Mesenteric fat pad (tissue), 1 donor: Measurements from ENCODE around the gene ECM1. TPM values are rescaled to one million over a fixed set of nuclear protein-coding genes. Genes with fewer than 3 reads are reported as not detected.
A peak's percentile ranks its signal among the peaks of the same experiment; 100 is the strongest.

Source experiments
- DNase-seq: peaks from one replicate; pipeline ENCODE4 v3.0.0-alpha.2; 2020; ENCODE audit warnings: low spot score
- total RNA-seq: library from RNA; stranded (reverse); fragmentation: NEBNext Ultra II Directional; extraction: Animal tissue kit (Norgen Biotek cat#: 25700); gene quantifications from one replicate; pipeline ENCODE4 v1.2.1, GENCODE V29; 2021
- donor health status: DM: yes; HTN: yes; CAD: no.

ECM1 gene
- total RNA-seq, 1 donor from 2014 or later: 33.1 TPM

DNA sequence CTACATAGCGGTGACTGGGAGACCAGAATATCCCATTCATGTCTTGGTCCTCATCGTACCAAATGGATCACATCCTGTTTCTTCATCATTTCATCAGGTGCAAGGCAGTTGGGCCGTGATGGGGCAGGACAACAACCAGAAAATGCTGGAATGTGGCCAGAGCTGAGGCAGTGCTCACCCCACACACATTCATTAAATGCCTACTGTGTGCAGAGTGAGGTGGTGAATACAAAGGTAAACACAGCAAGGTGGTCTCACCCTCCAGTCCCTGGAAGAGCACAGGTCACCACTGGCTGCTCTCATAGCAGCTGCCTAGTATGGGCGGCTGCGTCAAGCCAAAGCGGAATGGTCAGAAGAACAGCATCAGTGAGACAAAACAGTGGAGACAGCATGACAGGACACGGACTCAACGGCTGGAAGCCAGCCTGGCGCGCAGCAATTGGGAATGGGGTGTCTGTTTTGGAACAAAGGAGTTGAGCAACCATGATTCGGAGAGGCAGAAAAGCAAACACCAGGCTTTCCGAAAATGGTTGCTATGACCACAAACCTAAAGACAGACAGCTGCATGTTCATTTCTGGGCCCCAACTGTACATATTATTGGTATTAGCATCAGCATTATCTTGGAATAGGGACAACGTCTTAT, 35.7 kb downstream of the ECM1 start:
- DNase-seq: no peak

DNA sequence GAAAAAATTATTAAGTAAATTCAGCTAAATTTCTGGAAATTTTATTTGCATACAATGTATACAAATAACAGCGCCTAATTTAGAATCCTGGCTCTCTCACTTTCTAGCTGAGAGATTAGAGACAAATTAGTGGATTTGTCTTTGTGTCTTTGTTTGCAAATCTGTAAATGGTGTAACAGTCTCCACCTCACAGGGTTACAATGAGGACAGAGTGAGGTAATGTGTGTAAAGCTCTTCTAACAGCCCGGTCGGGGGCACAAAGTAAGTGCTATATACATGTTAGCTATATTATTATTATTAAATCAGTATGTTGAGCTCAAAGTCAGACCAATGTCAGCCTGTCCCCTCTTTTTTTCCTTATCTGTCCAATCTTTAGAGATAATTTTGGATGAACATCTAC, 36.3 kb downstream of the ECM1 start:
- DNase-seq: no peak

DNA sequence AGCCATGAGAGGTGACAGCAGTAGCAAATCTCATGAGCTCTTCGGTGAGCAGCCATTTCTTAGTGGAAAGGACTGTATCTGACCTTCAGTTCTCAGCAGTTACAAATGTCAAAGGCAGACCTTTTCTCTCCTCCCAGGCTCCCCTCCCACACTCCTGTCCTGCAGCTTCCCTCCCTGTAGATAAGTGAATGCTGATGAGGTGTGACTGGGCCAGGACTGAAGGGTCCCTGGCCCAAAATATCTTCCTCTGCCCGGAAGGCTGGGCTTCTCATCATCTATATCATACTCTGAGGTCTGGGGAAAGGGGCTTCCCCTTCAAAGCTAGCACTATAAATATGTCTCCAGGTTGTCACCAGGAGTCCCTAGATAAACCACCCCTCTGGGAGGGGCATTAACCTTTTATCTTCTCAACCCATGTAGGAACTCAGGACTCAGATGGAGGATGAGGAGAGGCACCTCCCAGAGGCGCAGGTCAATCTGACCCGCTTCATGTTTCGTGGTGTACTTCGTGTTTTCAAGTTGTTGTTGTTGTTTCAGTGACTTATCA, 37.6 kb downstream of the ECM1 start:
- no peak for DNase-seq

DNA sequence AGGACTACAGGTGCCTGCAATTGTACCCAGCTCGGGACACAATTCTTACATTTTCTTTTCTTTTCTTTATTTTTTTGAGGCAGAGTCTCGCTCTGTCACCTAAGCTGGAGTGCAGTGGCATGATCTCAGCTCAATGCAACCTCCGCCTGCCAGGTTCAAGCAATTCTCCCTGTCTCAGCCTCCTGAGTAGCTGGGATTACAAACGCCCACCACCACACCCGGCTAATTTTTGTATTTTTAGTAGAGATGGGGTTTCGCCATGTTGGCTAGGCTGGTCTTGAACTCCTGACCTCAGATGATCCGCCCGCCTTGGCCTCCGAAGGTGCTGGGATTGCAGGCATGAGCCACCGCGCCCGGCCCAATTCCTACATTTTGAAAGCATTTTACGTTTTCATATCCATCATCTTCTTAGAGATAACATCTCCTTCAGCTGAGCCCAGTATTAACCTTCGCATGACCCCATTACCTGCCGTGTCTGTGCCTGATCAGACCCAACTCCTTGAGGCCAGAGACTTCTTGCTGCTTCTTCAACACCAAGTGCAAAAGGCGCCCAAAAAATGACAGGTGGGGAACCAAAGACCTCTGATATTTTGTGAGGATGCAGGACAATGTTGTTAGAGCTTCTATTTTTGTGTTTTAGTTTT, 38.5 kb downstream of the ECM1 start:
- no peak for DNase-seq

DNA sequence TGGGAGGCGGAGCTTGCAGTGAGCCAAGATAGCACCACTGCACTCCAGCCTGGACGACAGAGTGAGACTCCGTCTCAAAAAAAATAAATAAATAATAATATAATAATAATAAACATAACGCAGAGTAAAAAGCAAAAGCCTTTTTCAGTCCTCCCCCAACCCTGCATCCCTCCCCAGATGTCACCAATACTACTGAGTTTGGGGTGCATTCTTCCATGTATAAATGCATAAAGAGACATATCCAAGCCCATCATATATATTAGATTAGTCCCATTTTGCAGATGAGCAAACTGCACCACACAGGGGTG, 40.4 kb downstream of the ECM1 start:
- no peak for DNase-seq

DNA sequence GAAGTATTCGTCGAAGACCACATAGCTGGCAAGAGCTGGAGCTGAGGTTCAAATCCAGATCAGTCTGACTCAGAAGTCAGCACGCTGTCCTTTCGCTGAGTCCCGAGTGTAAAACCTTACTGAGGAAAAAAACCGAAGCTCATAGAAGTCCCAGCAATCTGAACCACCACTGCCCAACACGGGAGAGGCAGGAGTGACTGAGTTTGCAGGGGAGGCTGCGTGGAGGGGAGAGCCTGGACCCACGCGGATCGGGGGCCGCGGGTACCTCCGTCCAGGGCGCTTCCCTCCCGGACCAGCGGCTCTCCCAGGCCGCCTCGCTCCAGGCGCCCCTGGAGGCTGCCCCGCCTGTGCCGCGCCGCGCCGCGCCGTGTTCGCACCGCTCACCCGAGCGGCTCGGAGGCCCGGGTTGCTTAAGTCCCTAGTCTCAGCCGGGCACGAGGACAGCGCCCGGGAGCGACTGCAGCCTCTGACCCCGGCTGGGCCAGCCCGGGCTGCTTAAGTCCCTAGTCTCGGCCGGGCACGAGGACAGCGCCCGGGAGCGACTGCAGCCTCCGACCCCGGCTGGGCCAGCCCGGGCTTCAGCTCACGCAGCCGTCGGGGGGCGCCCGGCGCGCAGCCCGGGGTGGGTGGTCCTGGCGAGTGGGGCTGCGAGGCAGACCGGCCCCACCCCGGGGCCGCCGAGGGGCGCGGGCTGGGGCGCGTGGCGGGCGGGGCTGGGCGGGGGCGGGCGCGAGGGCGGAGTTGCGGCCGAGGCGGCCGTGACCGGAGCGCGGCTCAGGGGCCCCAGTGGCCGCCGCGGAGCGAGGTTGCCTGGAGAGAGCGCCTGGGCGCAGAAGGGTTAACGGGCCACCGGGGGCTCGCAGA, 41.0 kb downstream of the ECM1 start, which contains the start of gene ADAMTSL4:
TSS of gene ADAMTSL4 (plus strand) at position 777 of the 864 bp plus-strand sequence. CDS start 2,881 bp downstream, outside the sequence.
- no peak for DNase-seq

DNA sequence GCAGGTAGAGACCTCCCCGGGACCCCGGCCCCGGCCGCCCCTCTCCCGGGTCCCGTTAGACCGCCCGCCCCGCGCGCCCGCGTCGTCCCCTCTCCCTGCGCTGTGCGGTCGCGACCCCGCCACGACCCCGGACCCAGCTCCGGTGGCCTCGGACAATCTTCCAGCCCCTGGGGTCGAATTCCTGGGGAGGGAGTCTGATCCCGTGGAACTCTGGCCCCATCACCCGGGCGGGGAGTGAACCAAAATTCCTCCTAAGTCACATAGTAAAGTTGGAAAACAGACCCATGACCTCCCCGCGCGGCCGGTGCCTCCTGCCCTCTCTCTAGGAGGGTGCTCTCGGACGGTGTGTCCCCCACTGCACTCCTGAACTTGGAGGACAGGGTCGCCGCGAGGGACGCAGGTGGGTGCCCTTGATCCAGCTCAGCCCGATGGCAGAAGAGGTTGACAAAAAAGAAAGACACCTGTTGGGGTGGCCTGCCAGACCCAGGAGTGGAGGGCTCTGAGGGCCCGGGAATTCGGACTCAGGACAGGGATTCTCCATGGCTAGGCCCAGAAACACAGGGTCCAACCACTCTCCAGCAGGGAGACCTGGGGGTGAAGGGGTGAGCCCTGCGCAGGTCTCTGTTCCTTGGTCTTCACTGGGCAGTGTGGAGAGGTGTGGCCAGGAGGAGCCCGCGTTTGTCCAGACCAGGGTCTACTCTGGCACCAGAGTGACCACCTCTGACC, 41.8 kb downstream of the ECM1 start:
- no peak for DNase-seq

DNA sequence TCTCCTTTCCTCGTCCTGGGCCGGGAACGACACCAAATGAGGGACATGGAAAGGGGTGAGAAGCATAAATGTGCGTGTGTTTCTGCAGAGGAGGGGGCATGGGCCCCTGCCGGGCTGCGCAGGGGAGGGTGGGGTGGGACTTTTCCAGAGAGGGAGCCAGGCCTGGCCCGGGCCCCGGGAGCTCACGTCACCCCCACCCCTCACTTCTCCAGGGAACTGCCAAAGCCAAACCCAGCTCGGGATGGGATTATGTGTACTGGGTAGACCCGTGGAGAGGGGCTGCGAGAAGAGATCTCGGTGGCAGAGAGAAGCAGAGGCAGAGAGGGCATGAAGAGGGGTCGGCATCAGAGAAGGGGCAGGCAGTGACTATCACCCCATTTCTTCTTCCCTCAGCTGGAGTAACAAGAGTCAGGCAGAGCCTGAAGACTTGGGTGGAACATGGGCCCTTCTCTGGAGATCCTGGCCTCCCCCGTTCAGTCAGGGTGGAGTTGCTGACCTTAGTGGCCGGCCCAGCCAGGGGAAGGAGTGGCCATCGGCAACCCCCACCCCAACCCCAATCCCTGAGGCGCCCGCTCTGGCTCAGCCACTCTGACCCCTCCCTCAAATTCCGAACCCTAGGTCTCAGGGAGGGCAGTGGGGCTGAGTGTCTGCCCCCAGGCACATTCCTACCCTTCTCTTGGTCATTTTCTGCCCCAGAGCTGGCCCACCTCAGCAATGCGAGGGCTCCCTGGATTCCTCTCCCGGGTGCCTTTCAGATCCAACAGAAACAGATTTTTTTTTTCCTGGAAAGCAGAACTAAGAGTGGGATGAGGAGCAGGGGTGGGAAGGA, 42.5 kb downstream of the ECM1 start:
- DNase-seq: no peak

DNA sequence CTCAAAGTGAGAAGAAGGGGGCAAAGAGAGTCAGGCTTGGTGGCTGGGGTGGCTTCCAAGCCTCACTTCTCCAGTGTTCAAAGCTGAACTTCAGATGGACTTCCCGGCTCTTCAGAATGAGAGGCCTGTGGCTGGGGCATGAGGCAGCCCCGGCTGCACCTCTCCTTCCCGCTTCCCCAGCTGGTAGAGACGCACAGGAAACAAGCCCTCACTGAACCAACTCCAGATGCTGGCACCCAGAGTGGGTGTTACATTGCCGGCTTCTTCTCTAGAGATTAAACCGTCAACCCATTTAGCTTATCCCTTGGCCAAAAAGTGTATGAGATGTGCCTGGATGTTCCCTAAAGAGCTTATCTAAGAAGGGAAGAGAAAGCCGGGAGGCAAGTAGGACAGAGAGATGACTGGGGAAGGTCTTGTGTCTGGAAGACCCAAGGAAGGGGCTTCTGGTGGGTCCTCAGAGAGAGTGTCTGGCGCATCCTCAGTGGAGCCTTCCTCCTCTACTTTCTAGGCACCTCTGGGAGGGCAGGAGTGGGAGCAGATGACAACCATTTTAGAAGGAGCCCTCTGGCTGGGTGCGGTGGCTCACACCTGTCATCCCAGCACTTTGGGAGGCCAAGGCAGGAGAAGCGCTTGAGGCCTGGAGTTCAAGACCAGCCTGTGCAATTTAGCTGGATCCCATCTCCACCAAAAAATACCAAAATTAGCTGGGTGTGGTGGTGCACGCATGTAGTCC, 43.3 kb downstream of the ECM1 start:
- no peak for DNase-seq

DNA sequence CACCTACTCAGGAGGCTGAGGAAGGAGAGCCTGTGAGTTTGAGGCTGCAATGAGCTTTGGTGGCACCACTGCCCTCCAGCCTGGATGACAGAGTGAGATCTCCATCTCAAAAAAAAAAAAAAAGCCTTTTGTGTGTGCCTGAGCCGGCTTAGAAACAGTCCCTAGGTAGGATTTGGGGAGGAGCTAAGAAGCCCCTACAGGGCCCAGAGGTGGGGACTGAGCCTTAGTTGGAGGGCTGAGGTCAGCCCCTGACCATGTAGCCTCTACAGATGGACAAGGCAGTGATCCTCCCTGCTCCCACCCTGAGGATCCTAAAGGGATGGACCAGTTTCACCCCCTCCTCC, 43.8 kb downstream of the ECM1 start:
- no peak for DNase-seq

DNA sequence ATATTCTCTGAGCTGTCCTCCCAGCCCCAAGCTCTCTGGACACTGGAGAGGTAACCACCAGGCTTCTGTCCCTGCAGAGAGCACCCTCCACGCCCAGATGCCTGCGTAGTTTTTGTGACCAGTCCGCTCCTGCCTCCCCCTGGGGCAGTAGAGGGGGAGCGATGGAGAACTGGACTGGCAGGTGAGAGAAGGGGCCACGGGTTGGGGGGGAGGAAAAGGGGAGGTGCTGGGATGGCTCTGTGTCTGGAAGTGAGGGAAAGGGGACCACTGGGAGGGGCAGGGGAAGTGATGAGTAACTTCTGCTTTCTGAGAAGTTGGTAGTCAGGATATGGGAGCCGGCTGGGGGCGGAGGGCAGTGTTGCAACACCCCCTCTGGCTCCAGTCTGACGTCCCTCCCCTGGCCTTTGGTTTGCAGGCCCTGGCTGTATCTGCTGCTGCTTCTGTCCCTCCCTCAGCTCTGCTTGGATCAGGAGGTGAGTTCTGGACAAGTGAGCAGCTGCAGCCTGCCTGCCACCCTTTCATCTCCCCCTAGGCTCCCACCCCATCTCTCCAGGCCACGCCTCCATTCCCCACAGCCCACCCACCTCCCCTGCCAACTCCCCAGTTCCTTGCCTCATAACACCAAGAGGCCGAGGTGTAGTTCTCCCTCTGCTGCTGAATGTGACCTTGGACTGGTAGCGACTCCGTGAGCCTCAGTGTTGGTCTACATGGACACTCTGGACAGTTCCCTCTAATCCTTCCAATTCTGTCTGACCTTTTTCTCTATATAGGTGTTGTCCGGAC, 44.4 kb downstream of the ECM1 start:
- peak; percentile 96 for DNase-seq

DNA sequence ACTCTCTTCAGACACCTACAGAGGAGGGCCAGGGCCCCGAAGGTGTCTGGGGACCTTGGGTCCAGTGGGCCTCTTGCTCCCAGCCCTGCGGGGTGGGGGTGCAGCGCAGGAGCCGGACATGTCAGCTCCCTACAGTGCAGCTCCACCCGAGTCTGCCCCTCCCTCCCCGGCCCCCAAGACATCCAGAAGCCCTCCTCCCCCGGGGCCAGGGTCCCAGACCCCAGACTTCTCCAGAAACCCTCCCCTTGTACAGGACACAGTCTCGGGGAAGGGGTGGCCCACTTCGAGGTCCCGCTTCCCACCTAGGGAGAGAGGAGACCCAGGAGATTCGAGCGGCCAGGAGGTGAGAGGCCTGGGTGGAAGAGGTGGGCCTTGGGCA, 45.0 kb downstream of the ECM1 start:
- no peak for DNase-seq

DNA sequence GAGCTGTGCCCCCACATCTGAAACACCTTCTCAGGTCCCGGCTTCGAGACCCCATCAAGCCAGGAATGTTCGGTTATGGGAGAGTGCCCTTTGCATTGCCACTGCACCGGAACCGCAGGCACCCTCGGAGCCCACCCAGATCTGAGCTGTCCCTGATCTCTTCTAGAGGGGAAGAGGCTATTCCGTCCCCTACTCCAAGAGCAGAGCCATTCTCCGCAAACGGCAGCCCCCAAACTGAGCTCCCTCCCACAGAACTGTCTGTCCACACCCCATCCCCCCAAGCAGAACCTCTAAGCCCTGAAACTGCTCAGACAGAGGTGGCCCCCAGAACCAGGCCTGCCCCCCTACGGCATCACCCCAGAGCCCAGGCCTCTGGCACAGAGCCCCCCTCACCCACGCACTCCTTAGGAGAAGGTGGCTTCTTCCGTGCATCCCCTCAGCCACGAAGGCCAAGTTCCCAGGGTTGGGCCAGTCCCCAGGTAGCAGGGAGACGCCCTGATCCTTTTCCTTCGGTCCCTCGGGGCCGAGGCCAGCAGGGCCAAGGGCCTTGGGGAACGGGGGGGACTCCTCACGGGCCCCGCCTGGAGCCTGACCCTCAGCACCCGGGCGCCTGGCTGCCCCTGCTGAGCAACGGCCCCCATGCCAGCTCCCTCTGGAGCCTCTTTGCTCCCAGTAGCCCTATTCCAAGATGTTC, 45.6 kb downstream of the ECM1 start:
- no peak for DNase-seq

DNA sequence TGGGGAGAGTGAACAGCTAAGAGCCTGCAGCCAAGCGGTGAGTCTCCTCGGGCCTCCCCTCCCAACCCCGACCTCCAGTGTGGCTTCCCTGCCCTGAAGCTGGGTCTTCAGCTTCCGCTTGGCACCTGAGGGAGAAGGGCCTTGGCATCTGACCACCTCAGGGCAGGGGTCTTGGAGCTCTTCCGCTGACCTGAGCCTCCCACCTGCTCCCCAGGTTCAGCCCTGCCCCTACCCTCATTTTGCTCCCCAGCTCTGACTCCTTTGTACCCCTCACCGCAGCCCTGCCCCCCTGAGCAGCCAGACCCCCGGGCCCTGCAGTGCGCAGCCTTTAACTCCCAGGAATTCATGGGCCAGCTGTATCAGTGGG, 46.2 kb downstream of the ECM1 start:
- no peak for DNase-seq

DNA sequence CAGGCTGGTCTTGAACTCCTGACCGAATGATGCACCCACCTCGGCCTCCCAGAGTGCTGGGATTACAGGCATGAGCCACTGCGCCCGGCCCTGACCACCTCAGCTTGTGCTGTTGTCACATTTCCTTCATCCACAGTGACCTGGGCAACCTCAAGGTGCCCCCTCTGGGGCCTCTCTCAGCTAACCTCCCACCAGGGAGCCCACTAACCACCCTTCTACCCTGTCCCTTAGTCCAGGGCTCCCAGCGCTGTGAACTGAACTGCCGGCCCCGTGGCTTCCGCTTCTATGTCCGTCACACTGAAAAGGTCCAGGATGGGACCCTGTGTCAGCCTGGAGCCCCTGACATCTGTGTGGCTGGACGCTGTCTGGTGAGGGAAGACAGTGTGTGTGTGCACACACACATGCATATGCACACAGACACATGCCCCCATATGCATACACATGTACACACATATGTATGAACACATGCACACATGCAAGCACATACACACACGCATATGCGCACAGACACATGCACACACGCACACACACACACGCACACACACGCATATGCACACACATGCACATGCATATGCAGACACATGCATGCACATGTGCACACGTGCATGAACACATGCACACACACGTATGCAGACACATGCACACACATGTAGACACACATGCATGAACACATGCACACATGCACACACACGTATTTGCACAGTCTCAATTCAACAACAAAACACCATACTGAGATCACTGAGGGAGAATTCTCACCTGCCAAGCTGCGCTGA, 47.5 kb downstream of the ECM1 start:
- no peak for DNase-seq

DNA sequence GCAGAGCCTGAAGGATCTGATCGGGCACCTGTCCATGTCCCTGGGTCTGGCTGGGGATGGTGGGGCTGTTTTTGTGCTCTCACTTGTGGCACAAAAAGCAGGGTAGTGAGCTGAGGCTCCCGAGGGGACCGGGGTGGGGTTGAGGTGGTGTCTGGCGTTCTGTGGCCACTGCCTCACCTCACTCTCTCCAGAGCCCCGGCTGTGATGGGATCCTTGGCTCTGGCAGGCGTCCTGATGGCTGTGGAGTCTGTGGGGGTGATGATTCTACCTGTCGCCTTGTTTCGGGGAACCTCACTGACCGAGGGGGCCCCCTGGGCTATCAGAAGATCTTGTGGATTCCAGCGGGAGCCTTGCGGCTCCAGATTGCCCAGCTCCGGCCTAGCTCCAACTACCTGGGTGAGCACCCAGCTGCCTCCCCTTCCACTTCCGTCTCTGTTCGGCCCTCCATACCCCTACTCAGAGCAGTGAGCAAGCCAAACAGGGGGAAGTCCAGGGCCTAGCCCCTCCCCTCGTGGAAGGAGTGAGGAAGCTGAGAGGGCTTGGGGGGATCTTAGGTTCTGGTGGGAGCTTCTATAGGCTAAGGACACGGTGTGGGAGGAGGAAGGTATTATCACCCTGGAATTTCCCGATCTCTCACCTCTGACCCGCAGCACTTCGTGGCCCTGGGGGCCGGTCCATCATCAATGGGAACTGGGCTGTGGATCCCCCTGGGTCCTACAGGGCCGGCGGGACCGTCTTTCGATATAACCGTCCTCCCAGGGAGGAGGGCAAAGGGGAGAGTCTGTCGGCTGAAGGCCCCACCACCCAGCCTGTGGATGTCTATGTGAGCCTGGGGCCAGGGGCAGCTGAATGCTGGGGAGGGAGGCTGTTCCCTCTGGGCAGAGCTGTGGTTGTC, 48.3 kb downstream of the ECM1 start:
- no peak for DNase-seq

DNA sequence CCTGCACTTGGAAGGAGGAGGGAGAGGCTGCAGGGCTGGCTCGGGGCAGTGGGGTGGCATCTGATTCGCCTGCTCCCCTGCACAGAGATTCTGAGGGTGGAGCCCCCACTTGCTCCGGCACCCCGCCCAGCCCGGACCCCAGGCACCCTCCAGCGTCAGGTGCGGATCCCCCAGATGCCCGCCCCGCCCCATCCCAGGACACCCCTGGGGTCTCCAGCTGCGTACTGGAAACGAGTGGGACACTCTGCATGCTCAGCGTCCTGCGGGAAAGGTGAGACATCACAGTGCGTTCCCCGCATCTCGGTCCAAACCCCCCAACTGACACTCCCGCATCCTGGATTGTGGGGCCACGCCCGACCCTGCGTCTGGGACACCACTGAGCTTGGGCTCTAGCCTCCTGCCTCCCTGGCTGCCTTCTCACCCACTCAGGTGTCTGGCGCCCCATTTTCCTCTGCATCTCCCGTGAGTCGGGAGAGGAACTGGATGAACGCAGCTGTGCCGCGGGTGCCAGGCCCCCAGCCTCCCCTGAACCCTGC, 49.2 kb downstream of the ECM1 start:
- no peak for DNase-seq
